Measurements from ENCODE around the gene MTMR2. TPM values are rescaled to one million over a fixed set of nuclear protein-coding genes. Genes with fewer than 3 reads are reported as not detected.

The MTMR2 gene
- total RNA-seq, 2 donors from 2014 or later: 36.3 to 40.1 TPM

- Mint-ChIP-seq H3K4me1 (ENCODE audit: low read depth) (peaks cover 27% of the 10 kb centered on the region), H3K4me3 (no peak overlapping the region), H3K36me3 (ENCODE audit: insufficient read depth in 2 of 2) (peaks cover 0 to 4% of the 10 kb centered on the region in 2 donors), H3K27ac (no peak overlapping the region), H3K9me3 (no peaks in the 10 kb centered on the region), H3K27me3 (ENCODE audit: low read depth) (no peaks in the 10 kb centered on the region)
- ATAC-seq (replicated peaks in 1 of 2): no peak
- DNase-seq: no peak
Observed at GRCh38 chr11:95913830-95914615, 9.9 kb downstream of the MTMR2 start.

- Mint-ChIP-seq H3K9me3 (no peaks in the 10 kb centered on the region), H3K27ac (no peak overlapping the region), H3K4me3 (no peak overlapping the region), H3K27me3 (ENCODE audit: low read depth) (no peaks in the 10 kb centered on the region), H3K4me1 (ENCODE audit: low read depth) (peaks cover 35% of the 10 kb centered on the region), H3K36me3 (ENCODE audit: insufficient read depth in 2 of 2) (peaks cover 0 to 4% of the 10 kb centered on the region in 2 donors)
- ATAC-seq (replicated peaks in 1 of 2) (peak in 1 of 2 donors; percentile 15), DNase-seq (no peak)
Observed at GRCh38 chr11:95912902-95913560, 10.9 kb downstream of the MTMR2 start.

GRCh38 chr11:95911369-95911759 is 12.5 kb downstream of the MTMR2 start:
- Mint-ChIP-seq H3K4me3 (no peak overlapping the region), H3K27me3 (ENCODE audit: low read depth) (no peaks in the 10 kb centered on the region), H3K9me3 (no peaks in the 10 kb centered on the region), H3K27ac (no peak overlapping the region), H3K4me1 (ENCODE audit: low read depth) (peaks cover 34% of the 10 kb centered on the region), H3K36me3 (ENCODE audit: insufficient read depth in 2 of 2) (peaks cover 0 to 4% of the 10 kb centered on the region in 2 donors)
- no peak for ATAC-seq (replicated peaks in 1 of 2)
- DNase-seq: no peak

GRCh38 chr11:95910638-95911368 is 13.1 kb downstream of the MTMR2 start:
- H3K4me1 Mint-ChIP-seq (ENCODE audit: low read depth): peaks cover 29% of the 10 kb centered on the region
- no peaks in the 10 kb centered on the region for H3K27me3 Mint-ChIP-seq (ENCODE audit: low read depth)
- no peak overlapping the region for H3K27ac Mint-ChIP-seq
- DNase-seq: no peak
- no peaks in the 10 kb centered on the region for H3K9me3 Mint-ChIP-seq
- ATAC-seq (replicated peaks in 1 of 2): no peak
- H3K36me3 Mint-ChIP-seq (ENCODE audit: insufficient read depth in 2 of 2): peaks cover 0 to 4% of the 10 kb centered on the region in 2 donors
- no peak overlapping the region for H3K4me3 Mint-ChIP-seq

- Mint-ChIP-seq H3K36me3 (ENCODE audit: insufficient read depth in 2 of 2) (peaks cover 0 to 4% of the 10 kb centered on the region in 2 donors), H3K27ac (no peak overlapping the region), H3K27me3 (ENCODE audit: low read depth) (no peaks in the 10 kb centered on the region), H3K9me3 (no peaks in the 10 kb centered on the region), H3K4me3 (no peak overlapping the region), H3K4me1 (ENCODE audit: low read depth) (peaks cover 21% of the 10 kb centered on the region)
- ATAC-seq (replicated peaks in 1 of 2) (no peak), DNase-seq (no peak)
Observed at GRCh38 chr11:95908826-95909225, 15.1 kb downstream of the MTMR2 start.

GRCh38 chr11:95907476-95907875 is 16.4 kb downstream of the MTMR2 start:
- H3K27ac Mint-ChIP-seq: no peak overlapping the region
- H3K27me3 Mint-ChIP-seq (ENCODE audit: low read depth): no peaks in the 10 kb centered on the region
- H3K36me3 Mint-ChIP-seq (ENCODE audit: insufficient read depth in 2 of 2): peaks cover 0 to 4% of the 10 kb centered on the region in 2 donors
- no peak overlapping the region for H3K4me3 Mint-ChIP-seq
- no peak for DNase-seq
- H3K4me1 Mint-ChIP-seq (ENCODE audit: low read depth): peaks cover 9% of the 10 kb centered on the region
- no peak for ATAC-seq (replicated peaks in 1 of 2)
- no peaks in the 10 kb centered on the region for H3K9me3 Mint-ChIP-seq

- DNase-seq (no peak), ATAC-seq (replicated peaks in 1 of 2) (no peak)
- Mint-ChIP-seq H3K36me3 (ENCODE audit: insufficient read depth in 2 of 2) (no peaks in the 10 kb centered on the region), H3K27ac (no peak overlapping the region), H3K9me3 (no peaks in the 10 kb centered on the region), H3K27me3 (ENCODE audit: low read depth) (no peaks in the 10 kb centered on the region), H3K4me3 (no peak overlapping the region), H3K4me1 (ENCODE audit: low read depth) (peaks cover 9% of the 10 kb centered on the region)
Observed at GRCh38 chr11:95904009-95904650, 19.8 kb downstream of the MTMR2 start.

GRCh38 chr11:95898782-95899181 is 25.1 kb downstream of the MTMR2 start:
- H3K27me3 Mint-ChIP-seq (ENCODE audit: low read depth): no peaks in the 10 kb centered on the region
- ATAC-seq (replicated peaks in 1 of 2) (no peak), DNase-seq (no peak)
- no peak overlapping the region for H3K4me3 Mint-ChIP-seq
- no peaks in the 10 kb centered on the region for H3K36me3 Mint-ChIP-seq (ENCODE audit: insufficient read depth in 2 of 2)
- H3K4me1 Mint-ChIP-seq (ENCODE audit: low read depth): peaks cover 8% of the 10 kb centered on the region
- H3K27ac Mint-ChIP-seq: no peak overlapping the region
- H3K9me3 Mint-ChIP-seq: no peaks in the 10 kb centered on the region

GRCh38 chr11:95897731-95898130 is 26.2 kb downstream of the MTMR2 start:
- Mint-ChIP-seq H3K27me3 (ENCODE audit: low read depth) (no peaks in the 10 kb centered on the region), H3K4me3 (no peak overlapping the region), H3K4me1 (ENCODE audit: low read depth) (peaks cover 8% of the 10 kb centered on the region), H3K36me3 (ENCODE audit: insufficient read depth in 2 of 2) (no peaks in the 10 kb centered on the region), H3K27ac (no peak overlapping the region), H3K9me3 (no peaks in the 10 kb centered on the region)
- DNase-seq (no peak), ATAC-seq (replicated peaks in 1 of 2) (no peak)

GRCh38 chr11:95895815-95896214 is 28.1 kb downstream of the MTMR2 start:
- Mint-ChIP-seq H3K4me3 (no peak overlapping the region), H3K36me3 (ENCODE audit: insufficient read depth in 2 of 2) (no peaks in the 10 kb centered on the region), H3K27ac (no peak overlapping the region), H3K9me3 (no peaks in the 10 kb centered on the region), H3K4me1 (ENCODE audit: low read depth) (peaks cover 8% of the 10 kb centered on the region), H3K27me3 (ENCODE audit: low read depth) (no peaks in the 10 kb centered on the region)
- DNase-seq (no peak), ATAC-seq (replicated peaks in 1 of 2) (no peak)

- Mint-ChIP-seq H3K36me3 (ENCODE audit: insufficient read depth in 2 of 2) (peaks cover 0 to 2% of the 10 kb centered on the region in 2 donors), H3K9me3 (no peaks in the 10 kb centered on the region), H3K27ac (no peak overlapping the region), H3K4me3 (no peak overlapping the region), H3K27me3 (ENCODE audit: low read depth) (no peaks in the 10 kb centered on the region), H3K4me1 (ENCODE audit: low read depth) (peaks cover 8% of the 10 kb centered on the region)
- no peak for DNase-seq
- no peak for ATAC-seq (replicated peaks in 1 of 2)
Observed at GRCh38 chr11:95892892-95893570, 30.9 kb downstream of the MTMR2 start.

- no peak overlapping the region for H3K27ac Mint-ChIP-seq
- no peak for DNase-seq
- H3K4me3 Mint-ChIP-seq: no peak overlapping the region
- peaks cover 8% of the 10 kb centered on the region for H3K4me1 Mint-ChIP-seq (ENCODE audit: low read depth)
- H3K9me3 Mint-ChIP-seq: no peaks in the 10 kb centered on the region
- H3K27me3 Mint-ChIP-seq (ENCODE audit: low read depth): no peaks in the 10 kb centered on the region
- H3K36me3 Mint-ChIP-seq (ENCODE audit: insufficient read depth in 2 of 2): peaks cover 0 to 2% of the 10 kb centered on the region in 2 donors
- no peak for ATAC-seq (replicated peaks in 1 of 2)
Observed at GRCh38 chr11:95892492-95892891, 31.4 kb downstream of the MTMR2 start.
